K562 (cell line): ENCODE measurements around the gene MDK. TPM values are rescaled to one million over a fixed set of nuclear protein-coding genes. Genes with fewer than 3 reads are reported as not detected.
A peak's percentile ranks its signal among the peaks of the same experiment; 100 is the strongest.

Source experiments
- ATF3 ChIP-seq, 2 experiments: fragments of 450-650 bp in 1 of 2; sonication (generic) in 1 of 2; formaldehyde crosslinking in 1 of 2; IDR thresholded peaks in 1 of 2; conservative IDR thresholded peaks in 1 of 2; 2 replicates each; pipeline versions ENCODE4 v1.6.1 to v1.8.1; 2016 to 2023; ENCODE audit warnings: mild to moderate bottlenecking in 2 of 2, moderate library complexity in 2 of 2, inconsistent platforms in 1 of 2, missing genetic modification reagents in 1 of 2
- ATF4 ChIP-seq: fragments of 450-650 bp; formaldehyde crosslinking; IDR thresholded peaks from 2 replicates; pipeline ENCODE4 v1.4.0; 2022; ENCODE audit warnings: mild to moderate bottlenecking, moderate library complexity
- ATF7 ChIP-seq: fragments of 450-650 bp; IDR thresholded peaks from 2 replicates; pipeline ENCODE4 v1.7.1; 2014; ENCODE audit warnings: mild to moderate bottlenecking, moderate library complexity
- BMI1 ChIP-seq: fragments of 150-350 bp; IDR thresholded peaks from 2 replicates; pipeline ENCODE4 v1.6.1; 2014; ENCODE audit warnings: low read length
- CBX3 ChIP-seq, 2 experiments: IDR thresholded peaks; 1 replicate in 1 of 2; 2 replicates in 1 of 2; pipeline ENCODE4 v1.6.1; 2012; ENCODE audit warnings: inconsistent platforms in 2 of 2, low read length in 2 of 2, borderline replicate concordance in 1 of 2, control low read depth in 1 of 2
- CREB3 ChIP-seq: fragments of 450-650 bp; conservative IDR thresholded peaks from 2 replicates; pipeline ENCODE4 v1.6.1; 2016; ENCODE audit warnings: missing genetic modification characterization, low read depth, mild to moderate bottlenecking, missing compliant biosample characterization, moderate library complexity
- ERF ChIP-seq: fragments of 450-650 bp; formaldehyde crosslinking; IDR thresholded peaks from 2 replicates; pipeline ENCODE4 v1.4.0; 2020; ENCODE audit warnings: mild to moderate bottlenecking, mixed read lengths
- ETV5 ChIP-seq: sonication (generic); formaldehyde crosslinking; IDR thresholded peaks from 2 replicates; pipeline ENCODE4 v1.4.0; 2020; ENCODE audit warnings: low read depth, mild to moderate bottlenecking, missing genetic modification reagents
- GTF2E2 ChIP-seq: fragments of 200-800 bp; sonication (Bioruptor generic); IDR thresholded peaks from 2 replicates; pipeline ENCODE4 v1.6.1; 2016; ENCODE audit warnings: missing genetic modification characterization, missing compliant biosample characterization
- HNRNPUL1 ChIP-seq: fragments of 200-400 bp; formaldehyde crosslinking; IDR thresholded peaks from 2 replicates; pipeline ENCODE4 v1.6.1; 2017; ENCODE audit warnings: low read length
- JUNB ChIP-seq: fragments of 450-650 bp; formaldehyde crosslinking; conservative IDR thresholded peaks from 2 replicates; pipeline ENCODE4 v1.4.0; 2020; ENCODE audit warnings: mild to moderate bottlenecking
- KLF10 ChIP-seq: fragments of 250-450 bp; sonication (Bioruptor Pico); IDR thresholded peaks from 2 replicates; pipeline ENCODE4 v1.6.1; 2021; ENCODE audit warnings: matching md5 sums
- MLX ChIP-seq, 2 experiments: fragments of 450-650 bp in 1 of 2; sonication (generic) in 1 of 2; formaldehyde crosslinking; conservative IDR thresholded peaks; 2 replicates each; pipeline versions ENCODE4 v1.4.0 to v1.8.1; 2020 to 2022; ENCODE audit warnings: mild to moderate bottlenecking in 1 of 2, missing genetic modification reagents in 1 of 2
- MTF1 ChIP-seq: fragments of 250-450 bp; sonication (Bioruptor Pico); IDR thresholded peaks from 2 replicates; pipeline ENCODE4 v1.9.0; 2021; ENCODE audit warnings: moderate library complexity, mild to moderate bottlenecking, inconsistent platforms, borderline replicate concordance
- NBN ChIP-seq: fragments of 450-650 bp; IDR thresholded peaks from 2 replicates; pipeline ENCODE4 v1.6.1; 2016; ENCODE audit warnings: low read depth, mild to moderate bottlenecking
- RUNX1 ChIP-seq: sonication (generic); IDR thresholded peaks from 2 replicates; pipeline ENCODE4 v1.6.1; 2016; ENCODE audit warnings: antibody characterized with exemption, low read depth
- SIRT6 ChIP-seq: IDR thresholded peaks from one replicate; pipeline ENCODE4 v1.6.1; 2012; ENCODE audit warnings: low read depth, mild to moderate bottlenecking, control low read depth, inconsistent platforms, low read length, moderate library complexity
- ZNF212 ChIP-seq: fragments of 450-650 bp; formaldehyde crosslinking; IDR thresholded peaks from 2 replicates; pipeline ENCODE4 v1.4.0; 2020; ENCODE audit warnings: mild to moderate bottlenecking
- ZNF280A ChIP-seq: fragments of 450-650 bp; IDR thresholded peaks from 2 replicates; pipeline ENCODE4 v1.6.1; 2018; ENCODE audit warnings: mild to moderate bottlenecking, low read depth; ENCODE audit not compliant: partially characterized antibody
- ZNF431 ChIP-seq: sonication (generic); formaldehyde crosslinking; IDR thresholded peaks from 2 replicates; pipeline ENCODE4 v1.8.0; 2022; ENCODE audit warnings: mild to moderate bottlenecking, missing genetic modification reagents
- ZNF444 ChIP-seq: fragments of 250-450 bp; sonication (Bioruptor Pico); IDR thresholded peaks from 2 replicates; pipeline ENCODE4 v1.4.0; 2020; ENCODE audit warnings: mild to moderate bottlenecking, moderate library complexity
- polyA plus RNA-seq, 8 experiments: library from polyadenylated mRNA; depleted of rRNA in 4 of 8; stranded (reverse) in 5 of 8; unstranded in 3 of 8; fragments of >200 nt; fragmentation: Nextera tagmentation in 2 of 8; fragmentation: Illumina TruSeq in 1 of 8; extraction: Ambion mirVana in 2 of 8; extraction: Trizol in 1 of 8; gene quantifications; 2 replicates each; pipeline versions ENCODE4 v1.2.1 to v1.2.3, GENCODE V29; 2011 to 2014; ENCODE audit warnings: inconsistent platforms in 1 of 8, missing spikeins in 1 of 8
- total RNA-seq, 7 experiments: library from RNA; depleted of rRNA in 6 of 7; stranded (reverse); fragments of >200 nt in 6 of 7; fragmentation: Illumina TruSeq in 2 of 7; extraction: Trizol in 2 of 7; gene quantifications; 2 replicates each; pipeline versions ENCODE4 v1.2.1 to v1.2.3, GENCODE V29; 2011 to 2021; ENCODE audit warnings: low replicate concordance in 1 of 7

The MDK gene
- total and polyA plus RNA-seq, 9 of the 15 experiments (the other 6 are each of a cell fraction or from before 2014, with no cell fraction given) = 20.7 to 700 (median 350) TPM

- no peak for TF ChIP-seq ZNF444
- no peak for TF ChIP-seq NBN
- TF ChIP-seq KLF10 (CRISPR knock-in tag) = no peak
- TF ChIP-seq RUNX1 = no peak
- TF ChIP-seq ETV5 (CRISPR knock-in tag) = peak; percentile 91
- TF ChIP-seq MTF1 = no peak
- TF ChIP-seq HNRNPUL1 = no peak
- TF ChIP-seq ERF (CRISPR knock-in tag) = no peak
- no peak for TF ChIP-seq JUNB (CRISPR knock-in tag)
- peak; percentile 77; the same call in 1 of the 2 replicates for TF ChIP-seq ZNF431 (CRISPR knock-in tag)
- TF ChIP-seq ATF7 = peak; percentile 30; the same call in 1 of the 2 replicates
- no peak for TF ChIP-seq ATF3 (IDR thresholded peaks at IDR 0.05)
- TF ChIP-seq ATF3 (CRISPR knock-in tag; conservative IDR thresholded peaks at IDR 0.05) = no peak; the same call in 1 of the 2 replicates
- no peak for TF ChIP-seq MLX (CRISPR knock-in tag; conservative IDR thresholded peaks at IDR 0.05)
- TF ChIP-seq CBX3 (IDR thresholded peaks at IDR 0.05; ENCODE audit: borderline replicate concordance in 1 of 2, low read length in 2 of 2) = peak in 1 of 2 experiments; percentile 44; a peak in 1 of 3 replicates
- no peak for TF ChIP-seq ATF4
- no peak for TF ChIP-seq ZNF280A
- TF ChIP-seq SIRT6 = no peak
- no peak for TF ChIP-seq GTF2E2 (tag)
- no peak; the same call in 1 of the 2 replicates for TF ChIP-seq CREB3 (tag)
- no peak for TF ChIP-seq ZNF212 (CRISPR knock-in tag)
- TF ChIP-seq BMI1 = no peak
These were observed 11.2 kb downstream of the MDK start (continued) for GRCh38 chr11:46392421-46393230.
